Measurements from ENCODE around the gene RADIL.

Gene RADIL

GRCh38 chr7:4871930-4872675, 11.4 kb downstream of the RADIL start:
- TF ChIP-seq CTCF (IDR thresholded peaks at IDR 0.05; ENCODE audit: insufficient read depth, low read depth, low read length, missing control alignments): no peak
- no peak overlapping the region for H3K4me3 ChIP-seq (ENCODE audit: low read length)
- DNase-seq (ENCODE audit: low read depth): no peak

GRCh38 chr7:4871056-4871680, 12.3 kb downstream of the RADIL start:
- no peak overlapping the region for H3K4me3 ChIP-seq (ENCODE audit: low read length)
- TF ChIP-seq CTCF (IDR thresholded peaks at IDR 0.05; ENCODE audit: insufficient read depth, low read depth, low read length, missing control alignments): no peak
- no peak for DNase-seq (ENCODE audit: low read depth)

GRCh38 chr7:4868493-4868892, 15.0 kb downstream of the RADIL start:
- H3K4me3 ChIP-seq (ENCODE audit: low read length): no peak overlapping the region
- no peak for DNase-seq (ENCODE audit: low read depth)
- TF ChIP-seq CTCF (IDR thresholded peaks at IDR 0.05; ENCODE audit: insufficient read depth, low read depth, low read length, missing control alignments): no peak

- DNase-seq (ENCODE audit: low read depth): no peak
- H3K4me3 ChIP-seq (ENCODE audit: low read length): no peak overlapping the region
- no peak for TF ChIP-seq CTCF (IDR thresholded peaks at IDR 0.05; ENCODE audit: insufficient read depth, low read depth, low read length, missing control alignments)
These were observed 16.7 kb downstream of the RADIL start for GRCh38 chr7:4866528-4867496.

- no peak overlapping the region for H3K4me3 ChIP-seq (ENCODE audit: low read length)
- no peak for TF ChIP-seq CTCF (IDR thresholded peaks at IDR 0.05; ENCODE audit: insufficient read depth, low read depth, low read length, missing control alignments)
- DNase-seq (ENCODE audit: low read depth): no peak
These were observed 21.4 kb downstream of the RADIL start for GRCh38 chr7:4862156-4862555.

- no peak for TF ChIP-seq CTCF (IDR thresholded peaks at IDR 0.05; ENCODE audit: insufficient read depth, low read depth, low read length, missing control alignments)
- no peak for DNase-seq (ENCODE audit: low read depth)
- H3K4me3 ChIP-seq (ENCODE audit: low read length): no peak within 1 kb of the TSS
These were observed 21.8 kb downstream of the RADIL start, which contains the start of gene PAPOLB for GRCh38 chr7:4861673-4862072. Gene PAPOLB (minus strand): TSS chr7:4862030. CDS start chr7:4861810, 220 bp downstream.

Data from epithelial cell of esophagus (primary cell).